WERI-Rb-1 (cell line): ENCODE results near the gene TRAPPC6A.

Source experiments
- DNase-seq: peaks from one replicate; pipeline ENCODE4 v3.0.0-alpha.2; 2020
- H3K27ac ChIP-seq: fragments of 250-450 bp; sonication (Bioruptor Pico); 2 replicates; pipeline ENCODE4 v1.5.1; 2020; ENCODE audit warnings: mild to moderate bottlenecking, moderate library complexity
- H3K27me3 ChIP-seq: fragments of 250-450 bp; sonication (Bioruptor Pico); 2 replicates; pipeline ENCODE4 v1.5.1; 2021; ENCODE audit warnings: mild to moderate bottlenecking, low read depth, moderate library complexity; ENCODE audit not compliant: insufficient read depth, severe bottlenecking
- H3K36me3 ChIP-seq: fragments of 250-450 bp; sonication (Bioruptor Pico); 2 replicates; pipeline ENCODE4 v1.5.1; 2020; ENCODE audit warnings: mild to moderate bottlenecking, moderate library complexity
- H3K4me3 ChIP-seq: 2 replicates; pipeline ENCODE4 v1.5.1; 2011; ENCODE audit warnings: low read depth, mild to moderate bottlenecking, control low read depth, low read length
- H3K9me3 ChIP-seq: fragments of 250-450 bp; sonication (Bioruptor Pico); 2 replicates; pipeline ENCODE4 v1.5.1; 2021; ENCODE audit warnings: mild to moderate bottlenecking, moderate library complexity; ENCODE audit not compliant: severe bottlenecking
- CTCF ChIP-seq: IDR thresholded peaks from 2 replicates; pipeline ENCODE4 v1.5.1; 2011; ENCODE audit warnings: low read depth, mild to moderate bottlenecking, control low read depth, inconsistent platforms, low read length

The TRAPPC6A gene

GRCh38 chr19:45182758-45183157 lies 4.7 kb upstream of the TRAPPC6A start:
- Histone ChIP-seq H3K36me3 (no peaks in the 10 kb centered on the region), H3K27me3 (no peaks in the 10 kb centered on the region), H3K9me3 (no peaks in the 10 kb centered on the region), H3K4me3 (no peak overlapping the region), H3K27ac (no peak overlapping the region)
- TF ChIP-seq CTCF = no peak
- no peak for DNase-seq

- DNase-seq = no peak
- TF ChIP-seq CTCF = no peak
- no peak overlapping the region for H3K27ac ChIP-seq
- H3K9me3 ChIP-seq = no peaks in the 10 kb centered on the region
- H3K27me3 ChIP-seq = no peaks in the 10 kb centered on the region
- H3K36me3 ChIP-seq = no peaks in the 10 kb centered on the region
- no peak overlapping the region for H3K4me3 ChIP-seq
These were observed 2.9 kb upstream of the TRAPPC6A start for GRCh38 chr19:45180936-45181335.

GRCh38 chr19:45179892-45180370 lies 1.9 kb upstream of the TRAPPC6A start:
- peak overlapping the region; percentile 77 for H3K27ac ChIP-seq
- no peak for DNase-seq
- no peaks in the 10 kb centered on the region for H3K9me3 ChIP-seq
- H3K36me3 ChIP-seq = no peaks in the 10 kb centered on the region
- H3K4me3 ChIP-seq = peak overlapping the region; percentile 96
- TF ChIP-seq CTCF = no peak
- no peaks in the 10 kb centered on the region for H3K27me3 ChIP-seq

GRCh38 chr19:45179072-45179891 lies 1.2 kb upstream of the TRAPPC6A start:
- no peak for DNase-seq
- Histone ChIP-seq H3K9me3 (no peaks in the 10 kb centered on the region), H3K36me3 (no peaks in the 10 kb centered on the region), H3K4me3 (peak overlapping the region; percentile 96), H3K27me3 (no peaks in the 10 kb centered on the region), H3K27ac (peak overlapping the region; percentile 77)
- TF ChIP-seq CTCF = no peak

- TF ChIP-seq CTCF = peak; percentile 42; the same call in 1 of the 2 replicates
- H3K4me3 ChIP-seq = peak within 1 kb of the TSS; percentile 96
- H3K36me3 ChIP-seq = no peaks in the 10 kb centered on the region
- DNase-seq = peak; percentile 99
- H3K9me3 ChIP-seq = no peaks in the 10 kb centered on the region
- peak within 1 kb of the TSS; percentile 77 for H3K27ac ChIP-seq
- H3K27me3 ChIP-seq = no peaks in the 10 kb centered on the region
These were observed 430 bp upstream of the TRAPPC6A start, which contains the start of gene BLOC1S3 for GRCh38 chr19:45178262-45179071. BLOC1S3 (plus strand) TSS chr19:45178784; CDS start chr19:45179297, 513 bp downstream.
